A673 (cell line): ENCODE results near the gene SCN3B. TPM values are rescaled to one million over a fixed set of nuclear protein-coding genes. Genes with fewer than 3 reads are reported as not detected.

Source experiments
- BruUV-seq: library from RNA; stranded (reverse); fragments of 400-500 nt; replicated peaks from 2 replicates; lab custom pipeline; 2021; lab: Mats Ljungman, UMichigan
- CTCF ChIA-PET: fragments of 300-600 bp; sonication (Branson Sonifier 250); formaldehyde crosslinking; loops from one replicate; lab custom pipeline; 2022; ENCODE audit warnings: antibody characterized with exemption; lab: Charles Lee
- POLR2A ChIA-PET: fragments of 300-600 bp; sonication (Branson Sonifier 250); formaldehyde crosslinking; loops from one replicate; lab custom pipeline; 2022; ENCODE audit warnings: antibody characterized with exemption; ENCODE audit not compliant: low non-redundant PET; lab: Charles Lee
- DNase-seq: peaks from one replicate; pipeline ENCODE4 v3.0.0-alpha.2; 2015; ENCODE audit warnings: low spot score
- H3K27ac ChIP-seq: fragments of 200-600 bp; sonication (generic); 2 replicates; pipeline ENCODE4 v1.5.1; 2016; ENCODE audit warnings: mixed run types, low read depth, mild to moderate bottlenecking, mixed read lengths, antibody characterized with exemption, low read length; ENCODE audit not compliant: poor library complexity, severe bottlenecking
- H3K27me3 ChIP-seq: fragments of 200-600 bp; sonication (generic); replicated peaks from 2 replicates; pipeline ENCODE4 v1.6.1; 2017; ENCODE audit warnings: mixed run types, low read depth, mild to moderate bottlenecking, mixed read lengths, antibody characterized with exemption, low read length; ENCODE audit not compliant: insufficient read depth, poor library complexity
- H3K36me3 ChIP-seq: fragments of 200-600 bp; sonication (generic); 2 replicates; pipeline ENCODE4 v1.6.1; 2016; ENCODE audit warnings: mixed run types, mild to moderate bottlenecking, mixed read lengths, antibody characterized with exemption, low read length; ENCODE audit not compliant: insufficient read depth, poor library complexity, severe bottlenecking
- H3K4me1 ChIP-seq: fragments of 200-600 bp; sonication (generic); 2 replicates; pipeline ENCODE4 v1.6.1; 2017; ENCODE audit warnings: mixed run types, mild to moderate bottlenecking, mixed read lengths, antibody characterized with exemption, low read length; ENCODE audit not compliant: insufficient read depth, poor library complexity, severe bottlenecking
- H3K4me3 ChIP-seq: fragments of 200-600 bp; sonication (generic); 2 replicates; pipeline ENCODE4 v1.5.1; 2016; ENCODE audit warnings: low read depth, mixed run types, mild to moderate bottlenecking, mixed read lengths, low read length; ENCODE audit not compliant: poor library complexity, severe bottlenecking
- H3K9me3 ChIP-seq: fragments of 200-600 bp; sonication (generic); 2 replicates; pipeline ENCODE4 v1.6.1; 2016; ENCODE audit warnings: mixed run types, low read depth, mild to moderate bottlenecking, mixed read lengths, antibody characterized with exemption, low read length; ENCODE audit not compliant: poor library complexity, severe bottlenecking
- CTCF ChIP-seq: fragments of 300-800, 200-600 bp; sonication (generic); conservative IDR thresholded peaks from 2 replicates; pipeline ENCODE4 v1.5.1; 2017; ENCODE audit warnings: low read depth, mild to moderate bottlenecking, antibody characterized with exemption, low read length, moderate library complexity, mixed read lengths
- EZH2 ChIP-seq: fragments of 200-600 bp; sonication (generic); IDR thresholded peaks from 2 replicates; pipeline ENCODE4 v1.6.1; 2017; ENCODE audit warnings: borderline replicate concordance, low read depth, mild to moderate bottlenecking, mixed read lengths, antibody characterized with exemption, low read length; ENCODE audit not compliant: poor library complexity, severe bottlenecking
- intact Hi-C: fragments of 100-400 bp; cut with micrococcal nuclease; formaldehyde crosslinking; loops from one replicate; pipeline ENCODE4 v1.10.0; 2022; ENCODE audit not compliant: unreplicated experiment
- total RNA-seq: library from RNA; stranded (reverse); gene quantifications from 2 replicates; pipeline ENCODE4 v1.2.3, GENCODE V29; 2021

SCN3B gene
- total RNA-seq, 1 experiment from 2014 or later = 0.13 TPM

DNA sequence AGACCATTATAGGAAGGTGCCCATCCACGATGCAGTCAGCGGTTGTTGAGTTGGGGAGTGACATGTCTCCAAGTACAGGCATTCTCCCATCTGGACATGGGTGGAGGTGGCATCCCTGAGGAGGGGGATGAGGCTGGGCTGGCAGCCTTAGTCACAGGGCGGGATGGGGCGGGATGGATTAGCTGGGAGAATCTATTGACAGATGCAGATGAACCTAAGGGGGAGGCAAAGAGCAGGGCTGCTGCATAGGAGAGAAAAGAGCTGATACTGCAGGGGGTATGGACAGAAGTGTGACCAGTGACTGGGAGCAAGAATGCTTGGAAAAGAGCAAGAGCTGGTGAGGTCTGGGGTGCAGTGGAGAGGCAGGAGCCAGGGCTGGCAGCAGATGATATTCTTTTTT lies 42.7 kb downstream of the SCN3B start:
- intact Hi-C loops = no loop called here
- no peaks in the 10 kb centered on the region for H3K27me3 ChIP-seq
- TF ChIP-seq CTCF (no peak), EZH2 (no peak)
- CTCF ChIA-PET = no interaction called here
- no peak overlapping the region for H3K4me3 ChIP-seq
- BruUV-seq = no TSS peak
- H3K4me1 ChIP-seq = no peaks in the 10 kb centered on the region
- no peak overlapping the region for H3K27ac ChIP-seq
- DNase-seq = no peak
- no peaks in the 10 kb centered on the region for H3K9me3 ChIP-seq
- no peaks in the 10 kb centered on the region for H3K36me3 ChIP-seq
- POLR2A ChIA-PET = no interaction called here

GRCh38 chr11:123608945-123609344 lies 45.5 kb downstream of the SCN3B start:
- TF ChIP-seq CTCF (no peak), EZH2 (no peak)
- POLR2A ChIA-PET = no interaction called here
- intact Hi-C loops = no loop called here
- Histone ChIP-seq H3K36me3 (no peaks in the 10 kb centered on the region), H3K4me1 (no peaks in the 10 kb centered on the region), H3K4me3 (no peak overlapping the region), H3K9me3 (no peaks in the 10 kb centered on the region), H3K27ac (no peak overlapping the region), H3K27me3 (no peaks in the 10 kb centered on the region)
- CTCF ChIA-PET = no interaction called here
- DNase-seq = no peak
- BruUV-seq = no TSS peak

GRCh38 chr11:123608371-123608770 lies 46.1 kb downstream of the SCN3B start:
- Histone ChIP-seq H3K9me3 (no peaks in the 10 kb centered on the region), H3K4me3 (no peak overlapping the region), H3K27me3 (no peaks in the 10 kb centered on the region), H3K36me3 (no peaks in the 10 kb centered on the region), H3K4me1 (no peaks in the 10 kb centered on the region), H3K27ac (no peak overlapping the region)
- ChIA-PET POLR2A (no interaction called here), CTCF (no interaction called here)
- intact Hi-C loops = no loop called here
- TF ChIP-seq EZH2 (no peak), CTCF (no peak)
- BruUV-seq = no TSS peak
- no peak for DNase-seq

DNA sequence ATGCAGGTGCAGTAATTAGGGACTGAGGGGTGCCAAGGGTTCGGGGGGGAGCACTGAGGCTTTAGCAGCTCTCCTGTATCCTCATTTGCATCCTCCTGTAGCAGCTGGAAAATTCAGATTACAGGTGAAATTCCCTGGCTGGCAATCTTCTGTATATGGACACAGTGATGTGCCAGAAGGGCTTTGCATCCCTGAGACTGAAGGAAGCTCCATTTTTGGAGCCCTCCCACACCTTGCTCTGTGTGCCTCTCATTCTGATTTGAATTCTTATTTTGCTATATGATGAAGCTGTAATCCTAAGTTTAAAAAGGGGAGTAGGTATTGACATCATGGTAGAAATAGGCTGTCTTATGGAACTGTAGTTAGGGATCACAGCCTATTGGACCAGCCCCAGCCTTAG lies 46.6 kb downstream of the SCN3B start:
- BruUV-seq = no TSS peak
- ChIA-PET POLR2A (no interaction called here), CTCF (no interaction called here)
- intact Hi-C loops = no loop called here
- no peaks in the 10 kb centered on the region for H3K4me1 ChIP-seq
- DNase-seq = no peak
- TF ChIP-seq EZH2 = no peak
- no peak for TF ChIP-seq CTCF
- no peaks in the 10 kb centered on the region for H3K36me3 ChIP-seq
- H3K9me3 ChIP-seq = no peaks in the 10 kb centered on the region
- H3K27me3 ChIP-seq = no peaks in the 10 kb centered on the region
- no peak overlapping the region for H3K27ac ChIP-seq
- H3K4me3 ChIP-seq = no peak overlapping the region
